ENCODE results near the gene SPRR2F. TPM values are rescaled to one million over a fixed set of nuclear protein-coding genes. Genes with fewer than 3 reads are reported as not detected.
A peak's percentile ranks its signal among the peaks of the same experiment; 100 is the strongest.

The SPRR2F gene
- total and polyA plus RNA-seq, 2 experiments from 2014 or later, result 0.44 TPM; not detected in 1

DNA sequence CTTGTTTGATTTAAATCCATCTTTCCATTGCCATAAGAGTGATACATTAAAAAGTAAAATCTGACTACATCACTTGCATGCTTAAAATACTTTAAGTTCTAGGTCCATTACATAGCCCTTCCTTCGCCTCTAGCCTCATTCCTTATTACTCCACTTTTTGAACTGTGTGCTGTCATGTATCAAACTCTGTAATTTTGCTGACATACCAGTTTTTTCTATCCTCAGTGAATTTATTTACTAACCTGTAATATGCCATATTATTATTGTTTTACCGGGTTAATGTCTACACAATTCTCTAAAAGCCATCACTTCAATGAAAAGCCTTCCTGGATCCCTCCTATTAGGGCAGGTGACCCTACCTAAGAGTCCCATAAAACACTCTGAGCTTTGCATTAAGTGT, 42.2 kb upstream of the SPRR2F start:
- no peak overlapping the region for H3K4me2 ChIP-seq
- no peak for TF ChIP-seq ZNF114 (CRISPR knock-in tag; IDR thresholded peaks at IDR 0.05)
- TF ChIP-seq STAT1 (IDR thresholded peaks at IDR 0.05; ENCODE audit: unreplicated experiment), result no peak
- TF ChIP-seq, protein P1, sequence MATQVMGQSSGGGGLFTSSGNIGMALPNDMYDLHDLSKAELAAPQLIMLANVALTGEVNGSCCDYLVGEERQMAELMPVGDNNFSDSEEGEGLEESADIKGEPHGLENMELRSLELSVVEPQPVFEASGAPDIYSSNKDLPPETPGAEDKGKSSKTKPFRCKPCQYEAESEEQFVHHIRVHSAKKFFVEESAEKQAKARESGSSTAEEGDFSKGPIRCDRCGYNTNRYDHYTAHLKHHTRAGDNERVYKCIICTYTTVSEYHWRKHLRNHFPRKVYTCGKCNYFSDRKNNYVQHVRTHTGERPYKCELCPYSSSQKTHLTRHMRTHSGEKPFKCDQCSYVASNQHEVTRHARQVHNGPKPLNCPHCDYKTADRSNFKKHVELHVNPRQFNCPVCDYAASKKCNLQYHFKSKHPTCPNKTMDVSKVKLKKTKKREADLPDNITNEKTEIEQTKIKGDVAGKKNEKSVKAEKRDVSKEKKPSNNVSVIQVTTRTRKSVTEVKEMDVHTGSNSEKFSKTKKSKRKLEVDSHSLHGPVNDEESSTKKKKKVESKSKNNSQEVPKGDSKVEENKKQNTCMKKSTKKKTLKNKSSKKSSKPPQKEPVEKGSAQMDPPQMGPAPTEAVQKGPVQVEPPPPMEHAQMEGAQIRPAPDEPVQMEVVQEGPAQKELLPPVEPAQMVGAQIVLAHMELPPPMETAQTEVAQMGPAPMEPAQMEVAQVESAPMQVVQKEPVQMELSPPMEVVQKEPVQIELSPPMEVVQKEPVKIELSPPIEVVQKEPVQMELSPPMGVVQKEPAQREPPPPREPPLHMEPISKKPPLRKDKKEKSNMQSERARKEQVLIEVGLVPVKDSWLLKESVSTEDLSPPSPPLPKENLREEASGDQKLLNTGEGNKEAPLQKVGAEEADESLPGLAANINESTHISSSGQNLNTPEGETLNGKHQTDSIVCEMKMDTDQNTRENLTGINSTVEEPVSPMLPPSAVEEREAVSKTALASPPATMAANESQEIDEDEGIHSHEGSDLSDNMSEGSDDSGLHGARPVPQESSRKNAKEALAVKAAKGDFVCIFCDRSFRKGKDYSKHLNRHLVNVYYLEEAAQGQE (IDR thresholded peaks at IDR 0.05; ENCODE audit: unreplicated experiment), result no peak
- TF ChIP-seq, protein P2, sequence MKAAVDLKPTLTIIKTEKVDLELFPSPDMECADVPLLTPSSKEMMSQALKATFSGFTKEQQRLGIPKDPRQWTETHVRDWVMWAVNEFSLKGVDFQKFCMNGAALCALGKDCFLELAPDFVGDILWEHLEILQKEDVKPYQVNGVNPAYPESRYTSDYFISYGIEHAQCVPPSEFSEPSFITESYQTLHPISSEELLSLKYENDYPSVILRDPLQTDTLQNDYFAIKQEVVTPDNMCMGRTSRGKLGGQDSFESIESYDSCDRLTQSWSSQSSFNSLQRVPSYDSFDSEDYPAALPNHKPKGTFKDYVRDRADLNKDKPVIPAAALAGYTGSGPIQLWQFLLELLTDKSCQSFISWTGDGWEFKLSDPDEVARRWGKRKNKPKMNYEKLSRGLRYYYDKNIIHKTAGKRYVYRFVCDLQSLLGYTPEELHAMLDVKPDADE (IDR thresholded peaks at IDR 0.05), result no peak
- TF ChIP-seq, protein P3, sequence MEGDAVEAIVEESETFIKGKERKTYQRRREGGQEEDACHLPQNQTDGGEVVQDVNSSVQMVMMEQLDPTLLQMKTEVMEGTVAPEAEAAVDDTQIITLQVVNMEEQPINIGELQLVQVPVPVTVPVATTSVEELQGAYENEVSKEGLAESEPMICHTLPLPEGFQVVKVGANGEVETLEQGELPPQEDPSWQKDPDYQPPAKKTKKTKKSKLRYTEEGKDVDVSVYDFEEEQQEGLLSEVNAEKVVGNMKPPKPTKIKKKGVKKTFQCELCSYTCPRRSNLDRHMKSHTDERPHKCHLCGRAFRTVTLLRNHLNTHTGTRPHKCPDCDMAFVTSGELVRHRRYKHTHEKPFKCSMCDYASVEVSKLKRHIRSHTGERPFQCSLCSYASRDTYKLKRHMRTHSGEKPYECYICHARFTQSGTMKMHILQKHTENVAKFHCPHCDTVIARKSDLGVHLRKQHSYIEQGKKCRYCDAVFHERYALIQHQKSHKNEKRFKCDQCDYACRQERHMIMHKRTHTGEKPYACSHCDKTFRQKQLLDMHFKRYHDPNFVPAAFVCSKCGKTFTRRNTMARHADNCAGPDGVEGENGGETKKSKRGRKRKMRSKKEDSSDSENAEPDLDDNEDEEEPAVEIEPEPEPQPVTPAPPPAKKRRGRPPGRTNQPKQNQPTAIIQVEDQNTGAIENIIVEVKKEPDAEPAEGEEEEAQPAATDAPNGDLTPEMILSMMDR (conservative IDR thresholded peaks at IDR 0.05; ENCODE audit: low read depth in 2 of 2), result no peak
- no peak for TF ChIP-seq JUNB (IDR thresholded peaks at IDR 0.05; ENCODE audit: unreplicated experiment)
- no peak for TF ChIP-seq EZH2 (IDR thresholded peaks at IDR 0.05; ENCODE audit: low read depth, unreplicated experiment)
- TF ChIP-seq CREB1 (CRISPR knock-in tag; IDR thresholded peaks at IDR 0.05; ENCODE audit: low read depth), result no peak
- TF ChIP-seq, protein P4, sequence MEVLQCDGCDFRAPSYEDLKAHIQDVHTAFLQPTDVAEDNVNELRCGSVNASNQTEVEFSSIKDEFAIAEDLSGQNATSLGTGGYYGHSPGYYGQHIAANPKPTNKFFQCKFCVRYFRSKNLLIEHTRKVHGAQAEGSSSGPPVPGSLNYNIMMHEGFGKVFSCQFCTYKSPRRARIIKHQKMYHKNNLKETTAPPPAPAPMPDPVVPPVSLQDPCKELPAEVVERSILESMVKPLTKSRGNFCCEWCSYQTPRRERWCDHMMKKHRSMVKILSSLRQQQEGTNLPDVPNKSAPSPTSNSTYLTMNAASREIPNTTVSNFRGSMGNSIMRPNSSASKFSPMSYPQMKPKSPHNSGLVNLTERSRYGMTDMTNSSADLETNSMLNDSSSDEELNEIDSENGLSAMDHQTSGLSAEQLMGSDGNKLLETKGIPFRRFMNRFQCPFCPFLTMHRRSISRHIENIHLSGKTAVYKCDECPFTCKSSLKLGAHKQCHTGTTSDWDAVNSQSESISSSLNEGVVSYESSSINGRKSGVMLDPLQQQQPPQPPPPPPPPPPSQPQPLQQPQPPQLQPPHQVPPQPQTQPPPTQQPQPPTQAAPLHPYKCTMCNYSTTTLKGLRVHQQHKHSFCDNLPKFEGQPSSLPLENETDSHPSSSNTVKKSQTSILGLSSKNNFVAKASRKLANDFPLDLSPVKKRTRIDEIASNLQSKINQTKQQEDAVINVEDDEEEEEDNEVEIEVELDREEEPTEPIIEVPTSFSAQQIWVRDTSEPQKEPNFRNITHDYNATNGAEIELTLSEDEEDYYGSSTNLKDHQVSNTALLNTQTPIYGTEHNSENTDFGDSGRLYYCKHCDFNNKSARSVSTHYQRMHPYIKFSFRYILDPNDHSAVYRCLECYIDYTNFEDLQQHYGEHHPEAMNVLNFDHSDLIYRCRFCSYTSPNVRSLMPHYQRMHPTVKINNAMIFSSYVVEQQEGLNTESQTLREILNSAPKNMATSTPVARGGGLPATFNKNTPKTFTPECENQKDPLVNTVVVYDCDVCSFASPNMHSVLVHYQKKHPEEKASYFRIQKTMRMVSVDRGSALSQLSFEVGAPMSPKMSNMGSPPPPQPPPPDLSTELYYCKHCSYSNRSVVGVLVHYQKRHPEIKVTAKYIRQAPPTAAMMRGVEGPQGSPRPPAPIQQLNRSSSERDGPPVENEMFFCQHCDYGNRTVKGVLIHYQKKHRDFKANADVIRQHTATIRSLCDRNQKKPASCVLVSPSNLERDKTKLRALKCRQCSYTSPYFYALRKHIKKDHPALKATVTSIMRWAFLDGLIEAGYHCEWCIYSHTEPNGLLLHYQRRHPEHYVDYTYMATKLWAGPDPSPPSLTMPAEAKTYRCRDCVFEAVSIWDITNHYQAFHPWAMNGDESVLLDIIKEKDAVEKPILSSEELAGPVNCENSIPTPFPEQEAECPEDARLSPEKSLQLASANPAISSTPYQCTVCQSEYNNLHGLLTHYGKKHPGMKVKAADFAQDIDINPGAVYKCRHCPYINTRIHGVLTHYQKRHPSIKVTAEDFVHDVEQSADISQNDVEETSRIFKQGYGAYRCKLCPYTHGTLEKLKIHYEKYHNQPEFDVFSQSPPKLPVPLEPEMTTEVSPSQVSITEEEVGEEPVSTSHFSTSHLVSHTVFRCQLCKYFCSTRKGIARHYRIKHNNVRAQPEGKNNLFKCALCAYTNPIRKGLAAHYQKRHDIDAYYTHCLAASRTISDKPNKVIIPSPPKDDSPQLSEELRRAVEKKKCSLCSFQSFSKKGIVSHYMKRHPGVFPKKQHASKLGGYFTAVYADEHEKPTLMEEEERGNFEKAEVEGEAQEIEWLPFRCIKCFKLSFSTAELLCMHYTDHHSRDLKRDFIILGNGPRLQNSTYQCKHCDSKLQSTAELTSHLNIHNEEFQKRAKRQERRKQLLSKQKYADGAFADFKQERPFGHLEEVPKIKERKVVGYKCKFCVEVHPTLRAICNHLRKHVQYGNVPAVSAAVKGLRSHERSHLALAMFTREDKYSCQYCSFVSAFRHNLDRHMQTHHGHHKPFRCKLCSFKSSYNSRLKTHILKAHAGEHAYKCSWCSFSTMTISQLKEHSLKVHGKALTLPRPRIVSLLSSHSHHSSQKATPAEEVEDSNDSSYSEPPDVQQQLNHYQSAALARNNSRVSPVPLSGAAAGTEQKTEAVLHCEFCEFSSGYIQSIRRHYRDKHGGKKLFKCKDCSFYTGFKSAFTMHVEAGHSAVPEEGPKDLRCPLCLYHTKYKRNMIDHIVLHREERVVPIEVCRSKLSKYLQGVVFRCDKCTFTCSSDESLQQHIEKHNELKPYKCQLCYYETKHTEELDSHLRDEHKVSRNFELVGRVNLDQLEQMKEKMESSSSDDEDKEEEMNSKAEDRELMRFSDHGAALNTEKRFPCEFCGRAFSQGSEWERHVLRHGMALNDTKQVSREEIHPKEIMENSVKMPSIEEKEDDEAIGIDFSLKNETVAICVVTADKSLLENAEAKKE (CRISPR knock-in tag; IDR thresholded peaks at IDR 0.05), result no peak
- H3K79me2 ChIP-seq (replicated peaks; ENCODE audit: insufficient read depth), result no peaks in the 10 kb centered on the region
- peaks cover 13% of the 10 kb centered on the region; the same call in 1 of the 2 replicates for H3K36me3 ChIP-seq (ENCODE audit: insufficient read depth)
- no peak overlapping the region for H3K4me3 Mint-ChIP-seq
- no peaks in the 10 kb centered on the region for H3K27me3 Mint-ChIP-seq (ENCODE audit: insufficient read depth, low read depth, poor library complexity)
- ATAC-seq (no peak), DNase-seq (ENCODE audit: low spot score) (no peak)
- H3K27me3 ChIP-seq (ENCODE audit: insufficient read depth), result no peaks in the 10 kb centered on the region
- H4K20me1 ChIP-seq (replicated peaks; ENCODE audit: insufficient read depth), result no peaks in the 10 kb centered on the region
- no peaks in the 10 kb centered on the region for H3K4me1 ChIP-seq (ENCODE audit: insufficient read depth)
- H3F3A ChIP-seq (replicated peaks; ENCODE audit: low read depth), result no peaks in the 10 kb centered on the region
- H3K9me3 Mint-ChIP-seq, result peaks cover 34% of the 10 kb centered on the region
- H3K9me2 ChIP-seq (ENCODE audit: insufficient read depth), result 0 out of 2 replicates have a peak, but pooled peaks cover 4% of the 10 kb centered on the region
- H3K4me3 ChIP-seq, result no peak overlapping the region
- H3K27ac Mint-ChIP-seq, result no peak overlapping the region
- no peaks in the 10 kb centered on the region for H3K4me1 Mint-ChIP-seq
- no peak overlapping the region for H3K27ac ChIP-seq (ENCODE audit: low read depth)
- H3K36me3 Mint-ChIP-seq (ENCODE audit: low read depth), result peaks cover 30% of the 10 kb centered on the region
- H2AFZ ChIP-seq, result 0 out of 2 replicates have a peak overlapping the region, but pooled peaks have one; percentile 48

Measured in GM23338 (cell line).